Fibroblast of lung (primary cell): ENCODE measurements around the gene CAP1. TPM values are rescaled to one million over a fixed set of nuclear protein-coding genes. Genes with fewer than 3 reads are reported as not detected.
"Not testable (repeated sequence)": the region's sequence is repeated elsewhere in the genome, so short reads cannot be mapped to it uniquely, and the experiment has no call there.

Source experiments
- DNase-seq, 2 donors: peaks; one replicate each; pipeline versions ENCODE4 v3.0.0 to v3.0.0-alpha.2; 2010; ENCODE audit warnings: low read depth in 2 of 2
- H2AFZ ChIP-seq: 2 replicates; pipeline ENCODE4 v1.5.1; 2012; ENCODE audit warnings: low read length, control low read depth, inconsistent platforms
- H3K27ac ChIP-seq: 2 replicates; pipeline ENCODE4 v1.5.1; 2011; ENCODE audit warnings: low read length, control low read depth; ENCODE audit not compliant: insufficient read depth
- H3K27me3 ChIP-seq: 2 replicates; pipeline ENCODE4 v1.5.1; 2011; ENCODE audit warnings: mild to moderate bottlenecking, low read length; ENCODE audit not compliant: control insufficient read depth, insufficient read depth
- H3K36me3 ChIP-seq: 2 replicates; pipeline ENCODE4 v1.5.1; 2011; ENCODE audit warnings: low read length; ENCODE audit not compliant: control insufficient read depth, insufficient read depth
- H3K4me1 ChIP-seq: 2 replicates; pipeline ENCODE4 v1.5.1; 2011; ENCODE audit warnings: low read length; ENCODE audit not compliant: control insufficient read depth, insufficient read depth; ENCODE audit errors: extremely low read depth
- H3K4me2 ChIP-seq: 2 replicates; pipeline ENCODE4 v1.5.1; 2011; ENCODE audit warnings: low read length, control low read depth; ENCODE audit not compliant: insufficient read depth; ENCODE audit errors: extremely low read depth
- H3K4me3 ChIP-seq, 4 experiments: fragments of 200-600 bp in 1 of 4; sonication (generic) in 1 of 4; replicated peaks in 1 of 4; 2 replicates each; pipeline ENCODE4 v1.5.1; 2011 to 2016; ENCODE audit warnings: low read length in 4 of 4, low read depth in 3 of 4, mild to moderate bottlenecking in 3 of 4, control low read depth in 2 of 4, inconsistent platforms in 1 of 4, mixed read lengths in 1 of 4; ENCODE audit not compliant: insufficient read depth in 1 of 4; ENCODE audit errors: control extremely low read depth in 1 of 4
- H3K79me2 ChIP-seq: 2 replicates; pipeline ENCODE4 v1.5.1; 2012; ENCODE audit warnings: mild to moderate bottlenecking, low read length, inconsistent platforms; ENCODE audit not compliant: control insufficient read depth, insufficient read depth
- H3K9ac ChIP-seq: 2 replicates; pipeline ENCODE4 v1.5.1; 2011; ENCODE audit warnings: mild to moderate bottlenecking, low read length, control low read depth; ENCODE audit not compliant: insufficient read depth
- H3K9me3 ChIP-seq: 2 replicates; pipeline ENCODE4 v1.5.1; 2012; ENCODE audit warnings: low read depth, low read length; ENCODE audit not compliant: control insufficient read depth, insufficient read depth
- H4K20me1 ChIP-seq: 2 replicates; pipeline ENCODE4 v1.5.1; 2011; ENCODE audit warnings: low read length; ENCODE audit not compliant: control insufficient read depth, insufficient read depth; ENCODE audit errors: extremely low read depth
- CTCF ChIP-seq, 2 donors: IDR thresholded peaks in 1 of 2; conservative IDR thresholded peaks in 1 of 2; 1 replicate in 1 of 2; 2 replicates in 1 of 2; pipeline ENCODE4 v1.5.1; 2011 to 2012; ENCODE audit warnings: low read length in 2 of 2, control low read depth in 1 of 2, inconsistent platforms in 1 of 2, low read depth in 1 of 2, mild to moderate bottlenecking in 1 of 2
- EZH2 ChIP-seq: IDR thresholded peaks from 2 replicates; pipeline ENCODE4 v1.5.1; 2012; ENCODE audit warnings: low read length, control low read depth, mild to moderate bottlenecking; ENCODE audit errors: missing control alignments
- polyA plus RNA-seq, 2 donors: library from polyadenylated mRNA; depleted of rRNA in 1 of 2; stranded (reverse) in 1 of 2; unstranded in 1 of 2; fragments of >200 nt; gene quantifications; 2 replicates each; pipeline ENCODE4 v1.2.1, GENCODE V29; 2011 to 2012; ENCODE audit warnings: missing spikeins in 1 of 2
- total RNA-seq: library from RNA; depleted of rRNA; stranded (reverse); fragments of >200 nt; gene quantifications from 2 replicates; pipeline ENCODE4 v1.2.1, GENCODE V29; 2014

The CAP1 gene
- total and polyA plus RNA-seq, 2 donors (not counting 1 experiment from before 2014, with no cell fraction given), result 352 to 836 TPM

DNA sequence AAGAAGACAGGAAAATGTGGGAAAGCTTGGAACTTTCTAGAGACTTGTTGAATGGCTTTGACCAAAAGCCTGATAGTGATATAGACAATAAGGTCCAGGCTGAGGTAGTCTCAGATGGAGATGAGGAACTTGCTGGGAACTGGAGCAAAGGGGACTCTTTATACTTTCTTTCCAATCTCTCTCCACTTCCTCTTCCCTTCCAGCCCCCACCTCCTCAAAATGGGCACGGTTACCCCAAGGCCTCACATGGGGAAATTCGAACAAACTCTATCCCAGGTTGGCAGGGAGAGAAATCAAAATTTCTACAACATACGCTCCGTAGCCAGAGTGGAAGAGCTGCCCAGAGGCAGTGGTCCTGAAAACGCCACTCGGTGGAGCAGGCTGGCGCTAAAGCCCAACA, 41.3 kb downstream of the CAP1 start:
- no peaks in the 10 kb centered on the region for H3K27me3 ChIP-seq
- TF ChIP-seq CTCF (conservative IDR thresholded peaks at IDR 0.05 in 1 of 2, IDR thresholded peaks at IDR 0.05 in 1 of 2; ENCODE audit: low read depth in 1 of 2, low read length in 2 of 2) (no peak), EZH2 (no peak)
- H3K9ac ChIP-seq, result no peak overlapping the region
- peaks cover 13% of the 10 kb centered on the region for H3K36me3 ChIP-seq
- H3K27ac ChIP-seq, result no peak overlapping the region
- DNase-seq, result no peak
- H3K9me3 ChIP-seq, result no peaks in the 10 kb centered on the region
- peaks cover 5% of the 10 kb centered on the region for H3K4me1 ChIP-seq
- no peak overlapping the region for H2AFZ ChIP-seq
- no peaks in the 10 kb centered on the region for H3K79me2 ChIP-seq
- no peak overlapping the region for H3K4me3 ChIP-seq
- H4K20me1 ChIP-seq, result no peaks in the 10 kb centered on the region
- no peak overlapping the region for H3K4me2 ChIP-seq

DNA sequence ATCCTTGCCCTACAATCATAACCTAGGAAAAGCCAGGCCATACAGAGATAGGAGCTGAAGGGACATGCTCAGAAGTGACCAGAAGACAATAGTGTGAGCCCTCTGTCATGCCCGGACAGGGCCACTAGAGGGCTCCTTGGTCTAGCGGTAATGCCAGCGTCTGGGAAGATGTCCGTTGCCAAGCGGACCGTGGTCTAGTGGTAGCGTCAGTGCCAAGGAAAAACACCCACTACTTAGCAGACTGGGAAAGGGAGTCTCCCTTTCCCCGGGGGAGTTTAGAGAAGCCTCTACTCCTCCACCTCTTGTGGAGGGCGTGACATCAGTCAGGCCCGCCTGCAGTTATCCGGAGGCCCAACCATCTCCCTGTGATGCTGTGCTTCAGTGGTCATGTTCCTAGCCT, 44.2 kb downstream of the CAP1 start:
- peaks cover 13% of the 10 kb centered on the region for H3K36me3 ChIP-seq
- H3K4me1 ChIP-seq, H3K4me3 ChIP-seq, H3K79me2 ChIP-seq, H3K9ac ChIP-seq, H4K20me1 ChIP-seq, H3K27ac ChIP-seq, H3K27me3 ChIP-seq, H3K4me2 ChIP-seq, H3K9me3 ChIP-seq: not testable (repeated sequence)
- H2AFZ ChIP-seq, result peak overlapping the region; percentile 49
- TF ChIP-seq CTCF (conservative IDR thresholded peaks at IDR 0.05 in 1 of 2, IDR thresholded peaks at IDR 0.05 in 1 of 2; ENCODE audit: low read depth in 1 of 2, low read length in 2 of 2), result peak; percentile 72 to 81
- DNase-seq, result peak; percentile 48 to 57

GRCh38 chr1:40090652-40091355, 50.3 kb downstream of the CAP1 start:
- Histone ChIP-seq H4K20me1 (no peaks in the 10 kb centered on the region), H3K4me1 (peaks cover under 1% of the 10 kb centered on the region), H3K27ac (no peak overlapping the region), H3K9ac (no peak overlapping the region), H3K79me2 (peaks cover 5% of the 10 kb centered on the region), H2AFZ (no peak overlapping the region), H3K9me3 (no peaks in the 10 kb centered on the region), H3K27me3 (no peaks in the 10 kb centered on the region), H3K4me2 (no peak overlapping the region), H3K36me3 (peaks cover 8% of the 10 kb centered on the region), H3K4me3 (no peak overlapping the region)
- no peak for DNase-seq
- TF ChIP-seq CTCF (conservative IDR thresholded peaks at IDR 0.05 in 1 of 2, IDR thresholded peaks at IDR 0.05 in 1 of 2; ENCODE audit: low read depth in 1 of 2, low read length in 2 of 2) (no peak), EZH2 (no peak)
